Measurements from ENCODE around the gene PSMB5. TPM values are rescaled to one million over a fixed set of nuclear protein-coding genes. Genes with fewer than 3 reads are reported as not detected.

Gene PSMB5
- polyA plus RNA-seq, 1 donor from 2014 or later: 147 TPM

DNA sequence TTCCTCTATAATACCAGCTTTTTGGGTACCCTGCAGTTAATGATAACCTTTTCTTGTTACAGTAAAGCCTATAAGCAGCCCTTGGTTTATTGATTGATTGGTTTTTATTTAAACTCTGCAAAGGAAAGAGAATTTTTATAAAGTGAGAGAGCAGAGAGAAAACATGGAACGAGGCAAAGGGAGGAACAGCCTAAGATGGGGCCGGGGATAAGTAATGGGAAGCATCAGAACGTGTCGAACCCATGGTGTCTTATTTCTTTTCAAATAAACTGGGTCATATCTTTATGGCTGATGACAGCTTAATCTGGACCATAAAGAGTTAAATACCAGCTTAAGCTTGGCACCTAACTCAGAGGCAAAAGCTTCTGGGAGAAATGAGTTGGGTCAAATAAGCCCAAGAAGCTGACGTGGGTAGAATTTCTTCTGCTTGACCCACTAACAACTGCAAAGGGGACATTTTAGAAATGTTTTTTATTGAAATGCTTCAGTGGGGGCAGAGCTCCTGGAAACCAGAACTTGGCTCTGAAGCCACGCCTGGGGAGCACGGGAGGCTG lies 12.7 kb downstream of the PSMB5 start:
- Histone ChIP-seq H3K9me2 (ENCODE audit: insufficient read depth, low read length) (no peaks in the 10 kb centered on the region), H3K9ac (ENCODE audit: low read length) (no peak overlapping the region), H3K27me3 (ENCODE audit: insufficient read depth, low read depth, low read length) (no peaks in the 10 kb centered on the region), H3K79me2 (replicated peaks; ENCODE audit: insufficient read depth, low read length) (no peaks in the 10 kb centered on the region), H2AFZ (ENCODE audit: low read depth, low read length) (no peak overlapping the region), H3K27ac (ENCODE audit: low read length) (no peak overlapping the region), H3K4me3 (ENCODE audit: low read length) (no peak overlapping the region), H4K20me1 (ENCODE audit: insufficient read depth) (no peaks in the 10 kb centered on the region), H3K36me3 (ENCODE audit: insufficient read depth, low read length) (no peaks in the 10 kb centered on the region), H3F3A (ENCODE audit: insufficient read depth, low read length, poor library complexity, severe bottlenecking) (no peaks in the 10 kb centered on the region), H3K4me2 (ENCODE audit: low read length) (no peak overlapping the region), H3K9me3 (ENCODE audit: low read length) (no peaks in the 10 kb centered on the region)
- TF ChIP-seq MXI1 (conservative IDR thresholded peaks at IDR 0.05; ENCODE audit: poor library complexity, severe bottlenecking) (no peak), POLR2AphosphoS5 (IDR thresholded peaks at IDR 0.05) (no peak), EZH2 (IDR thresholded peaks at IDR 0.05; ENCODE audit: borderline replicate concordance, insufficient read depth, low read length, poor library complexity, severe bottlenecking) (no peak), EP300 (conservative IDR thresholded peaks at IDR 0.05; ENCODE audit: poor library complexity, severe bottlenecking) (no peak), RAD21 (conservative IDR thresholded peaks at IDR 0.05) (no peak), SMC3 (conservative IDR thresholded peaks at IDR 0.05; ENCODE audit: poor library complexity) (no peak), TAF1 (IDR thresholded peaks at IDR 0.05; ENCODE audit: low read depth) (no peak)
- TF ChIP-seq, protein P1, sequence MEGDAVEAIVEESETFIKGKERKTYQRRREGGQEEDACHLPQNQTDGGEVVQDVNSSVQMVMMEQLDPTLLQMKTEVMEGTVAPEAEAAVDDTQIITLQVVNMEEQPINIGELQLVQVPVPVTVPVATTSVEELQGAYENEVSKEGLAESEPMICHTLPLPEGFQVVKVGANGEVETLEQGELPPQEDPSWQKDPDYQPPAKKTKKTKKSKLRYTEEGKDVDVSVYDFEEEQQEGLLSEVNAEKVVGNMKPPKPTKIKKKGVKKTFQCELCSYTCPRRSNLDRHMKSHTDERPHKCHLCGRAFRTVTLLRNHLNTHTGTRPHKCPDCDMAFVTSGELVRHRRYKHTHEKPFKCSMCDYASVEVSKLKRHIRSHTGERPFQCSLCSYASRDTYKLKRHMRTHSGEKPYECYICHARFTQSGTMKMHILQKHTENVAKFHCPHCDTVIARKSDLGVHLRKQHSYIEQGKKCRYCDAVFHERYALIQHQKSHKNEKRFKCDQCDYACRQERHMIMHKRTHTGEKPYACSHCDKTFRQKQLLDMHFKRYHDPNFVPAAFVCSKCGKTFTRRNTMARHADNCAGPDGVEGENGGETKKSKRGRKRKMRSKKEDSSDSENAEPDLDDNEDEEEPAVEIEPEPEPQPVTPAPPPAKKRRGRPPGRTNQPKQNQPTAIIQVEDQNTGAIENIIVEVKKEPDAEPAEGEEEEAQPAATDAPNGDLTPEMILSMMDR (IDR thresholded peaks at IDR 0.05; ENCODE audit: poor library complexity, severe bottlenecking): no peak
- TF ChIP-seq, protein P2, sequence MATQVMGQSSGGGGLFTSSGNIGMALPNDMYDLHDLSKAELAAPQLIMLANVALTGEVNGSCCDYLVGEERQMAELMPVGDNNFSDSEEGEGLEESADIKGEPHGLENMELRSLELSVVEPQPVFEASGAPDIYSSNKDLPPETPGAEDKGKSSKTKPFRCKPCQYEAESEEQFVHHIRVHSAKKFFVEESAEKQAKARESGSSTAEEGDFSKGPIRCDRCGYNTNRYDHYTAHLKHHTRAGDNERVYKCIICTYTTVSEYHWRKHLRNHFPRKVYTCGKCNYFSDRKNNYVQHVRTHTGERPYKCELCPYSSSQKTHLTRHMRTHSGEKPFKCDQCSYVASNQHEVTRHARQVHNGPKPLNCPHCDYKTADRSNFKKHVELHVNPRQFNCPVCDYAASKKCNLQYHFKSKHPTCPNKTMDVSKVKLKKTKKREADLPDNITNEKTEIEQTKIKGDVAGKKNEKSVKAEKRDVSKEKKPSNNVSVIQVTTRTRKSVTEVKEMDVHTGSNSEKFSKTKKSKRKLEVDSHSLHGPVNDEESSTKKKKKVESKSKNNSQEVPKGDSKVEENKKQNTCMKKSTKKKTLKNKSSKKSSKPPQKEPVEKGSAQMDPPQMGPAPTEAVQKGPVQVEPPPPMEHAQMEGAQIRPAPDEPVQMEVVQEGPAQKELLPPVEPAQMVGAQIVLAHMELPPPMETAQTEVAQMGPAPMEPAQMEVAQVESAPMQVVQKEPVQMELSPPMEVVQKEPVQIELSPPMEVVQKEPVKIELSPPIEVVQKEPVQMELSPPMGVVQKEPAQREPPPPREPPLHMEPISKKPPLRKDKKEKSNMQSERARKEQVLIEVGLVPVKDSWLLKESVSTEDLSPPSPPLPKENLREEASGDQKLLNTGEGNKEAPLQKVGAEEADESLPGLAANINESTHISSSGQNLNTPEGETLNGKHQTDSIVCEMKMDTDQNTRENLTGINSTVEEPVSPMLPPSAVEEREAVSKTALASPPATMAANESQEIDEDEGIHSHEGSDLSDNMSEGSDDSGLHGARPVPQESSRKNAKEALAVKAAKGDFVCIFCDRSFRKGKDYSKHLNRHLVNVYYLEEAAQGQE (IDR thresholded peaks at IDR 0.05; ENCODE audit: borderline replicate concordance): no peak

DNA sequence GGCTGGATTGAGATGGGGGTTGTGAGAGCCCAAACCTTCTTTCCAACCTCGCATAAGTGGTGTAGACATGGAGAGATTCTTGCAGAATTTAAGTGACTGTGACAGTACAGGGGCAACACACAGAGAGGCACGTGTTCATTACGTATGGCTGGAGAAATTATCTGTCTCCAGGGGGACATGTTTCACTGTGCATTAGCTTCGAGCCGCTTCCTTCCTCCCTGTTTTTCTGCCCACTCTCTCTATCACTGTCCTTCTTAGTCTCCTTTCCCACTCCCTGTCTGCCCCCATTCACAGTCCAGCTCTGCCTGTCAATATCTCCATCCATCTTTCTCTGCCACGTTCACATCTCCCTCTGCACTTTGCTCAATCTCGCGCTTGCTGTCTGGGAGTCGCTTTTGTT lies 13.3 kb downstream of the PSMB5 start:
- Histone ChIP-seq H3K9ac (ENCODE audit: low read length) (no peak overlapping the region), H3K79me2 (replicated peaks; ENCODE audit: insufficient read depth, low read length) (no peaks in the 10 kb centered on the region), H3K4me2 (ENCODE audit: low read length) (no peak overlapping the region), H3K9me2 (ENCODE audit: insufficient read depth, low read length) (no peaks in the 10 kb centered on the region), H3K36me3 (ENCODE audit: insufficient read depth, low read length) (no peaks in the 10 kb centered on the region), H2AFZ (ENCODE audit: low read depth, low read length) (no peak overlapping the region), H3F3A (ENCODE audit: insufficient read depth, low read length, poor library complexity, severe bottlenecking) (no peaks in the 10 kb centered on the region), H3K4me3 (ENCODE audit: low read length) (no peak overlapping the region), H3K9me3 (ENCODE audit: low read length) (no peaks in the 10 kb centered on the region), H4K20me1 (ENCODE audit: insufficient read depth) (no peaks in the 10 kb centered on the region), H3K27ac (ENCODE audit: low read length) (peak overlapping the region; percentile 24), H3K27me3 (ENCODE audit: insufficient read depth, low read depth, low read length) (no peaks in the 10 kb centered on the region)
- no peak for TF ChIP-seq RAD21 (conservative IDR thresholded peaks at IDR 0.05)
- TF ChIP-seq MXI1 (conservative IDR thresholded peaks at IDR 0.05; ENCODE audit: poor library complexity, severe bottlenecking): no peak
- no peak for TF ChIP-seq EP300 (conservative IDR thresholded peaks at IDR 0.05; ENCODE audit: poor library complexity, severe bottlenecking)
- TF ChIP-seq TAF1 (IDR thresholded peaks at IDR 0.05; ENCODE audit: low read depth): no peak
- no peak for TF ChIP-seq POLR2AphosphoS5 (IDR thresholded peaks at IDR 0.05)
- TF ChIP-seq SMC3 (conservative IDR thresholded peaks at IDR 0.05; ENCODE audit: poor library complexity): no peak
- TF ChIP-seq, protein P1 (IDR thresholded peaks at IDR 0.05; ENCODE audit: poor library complexity, severe bottlenecking): no peak
- TF ChIP-seq EZH2 (IDR thresholded peaks at IDR 0.05; ENCODE audit: borderline replicate concordance, insufficient read depth, low read length, poor library complexity, severe bottlenecking): no peak
- TF ChIP-seq, protein P2 (IDR thresholded peaks at IDR 0.05; ENCODE audit: borderline replicate concordance): no peak
